ENCODE measurements around the gene OR1I1.
A peak's percentile ranks its signal among the peaks of the same experiment; 100 is the strongest.
"Not testable (repeated sequence)": the region's sequence is repeated elsewhere in the genome, so short reads cannot be mapped to it uniquely, and the experiment has no call there.

OR1I1 gene

GRCh38 chr19:15081911-15082310 is at the start of gene OR1I1:
OR1I1 (plus strand) TSS chr19:15082211; CDS start chr19:15087066, 4,855 bp downstream.
- DNase-seq (ENCODE audit: low read depth): no peak

GRCh38 chr19:15035795-15036311 is 46.2 kb upstream of the OR1I1 start:
- DNase-seq (ENCODE audit: low read depth): no peak

- no peak for DNase-seq (ENCODE audit: low read depth)
These were observed 44.4 kb upstream of the OR1I1 start for GRCh38 chr19:15037586-15037985.

GRCh38 chr19:15038294-15038693 is 43.7 kb upstream of the OR1I1 start:
- DNase-seq (ENCODE audit: low read depth): no peak

GRCh38 chr19:15042003-15042402 is 40.0 kb upstream of the OR1I1 start:
- DNase-seq (ENCODE audit: low read depth): no peak

GRCh38 chr19:15042826-15043225 is 39.2 kb upstream of the OR1I1 start:
- DNase-seq (ENCODE audit: low read depth): no peak

GRCh38 chr19:15045506-15045905 is 36.5 kb upstream of the OR1I1 start:
- no peak for DNase-seq (ENCODE audit: low read depth)

GRCh38 chr19:15047680-15048079 is 34.3 kb upstream of the OR1I1 start:
- no peak for DNase-seq (ENCODE audit: low read depth)

GRCh38 chr19:15048128-15048527 is 33.9 kb upstream of the OR1I1 start:
- no peak for DNase-seq (ENCODE audit: low read depth)

- DNase-seq (ENCODE audit: low read depth): no peak
These were observed 33.0 kb upstream of the OR1I1 start, which contains the start of gene CASP14 for GRCh38 chr19:15048885-15049541. CASP14 (plus strand) TSS chr19:15049480; CDS start chr19:15052252, 2,772 bp downstream.

GRCh38 chr19:15050639-15051038 is 31.4 kb upstream of the OR1I1 start:
- DNase-seq (ENCODE audit: low read depth): no peak

GRCh38 chr19:15062036-15062435 is 20.0 kb upstream of the OR1I1 start:
- no peak for DNase-seq (ENCODE audit: low read depth)

- not testable (repeated sequence) for DNase-seq (ENCODE audit: low read depth)
These were observed 11.6 kb upstream of the OR1I1 start for GRCh38 chr19:15070386-15070785.

- no peak for DNase-seq (ENCODE audit: low read depth)
These were observed 8.9 kb upstream of the OR1I1 start for GRCh38 chr19:15072930-15073647.

- DNase-seq (ENCODE audit: low read depth): no peak
These were observed 7.6 kb upstream of the OR1I1 start for GRCh38 chr19:15074371-15074770.

- DNase-seq (ENCODE audit: low read depth): no peak
These were observed 6.2 kb upstream of the OR1I1 start for GRCh38 chr19:15075806-15076205.

GRCh38 chr19:15080002-15080401 is 2.0 kb upstream of the OR1I1 start:
- DNase-seq (ENCODE audit: low read depth): not testable (repeated sequence)

GRCh38 chr19:15087182-15087581 is 5.2 kb downstream of the OR1I1 start:
- DNase-seq (ENCODE audit: low read depth): no peak

- DNase-seq (ENCODE audit: low read depth): peak; percentile 31
These were observed 10.1 kb downstream of the OR1I1 start for GRCh38 chr19:15091918-15092753.

GRCh38 chr19:15093001-15093400 is 11.0 kb downstream of the OR1I1 start:
- DNase-seq (ENCODE audit: low read depth): no peak

GRCh38 chr19:15096223-15096622 is 14.2 kb downstream of the OR1I1 start:
- no peak for DNase-seq (ENCODE audit: low read depth)

- DNase-seq (ENCODE audit: low read depth): not testable (repeated sequence)
These were observed 16.0 kb downstream of the OR1I1 start for GRCh38 chr19:15097980-15098379.

Measured in non-pigmented ciliary epithelial cell (primary cell).